ENCODE data around the gene APBA2. TPM values are rescaled to one million over a fixed set of nuclear protein-coding genes. Genes with fewer than 3 reads are reported as not detected.

The APBA2 gene
- total RNA-seq, 4 donors from 2014 or later: 7.2 to 33.8 (median 8.8) TPM

DNA sequence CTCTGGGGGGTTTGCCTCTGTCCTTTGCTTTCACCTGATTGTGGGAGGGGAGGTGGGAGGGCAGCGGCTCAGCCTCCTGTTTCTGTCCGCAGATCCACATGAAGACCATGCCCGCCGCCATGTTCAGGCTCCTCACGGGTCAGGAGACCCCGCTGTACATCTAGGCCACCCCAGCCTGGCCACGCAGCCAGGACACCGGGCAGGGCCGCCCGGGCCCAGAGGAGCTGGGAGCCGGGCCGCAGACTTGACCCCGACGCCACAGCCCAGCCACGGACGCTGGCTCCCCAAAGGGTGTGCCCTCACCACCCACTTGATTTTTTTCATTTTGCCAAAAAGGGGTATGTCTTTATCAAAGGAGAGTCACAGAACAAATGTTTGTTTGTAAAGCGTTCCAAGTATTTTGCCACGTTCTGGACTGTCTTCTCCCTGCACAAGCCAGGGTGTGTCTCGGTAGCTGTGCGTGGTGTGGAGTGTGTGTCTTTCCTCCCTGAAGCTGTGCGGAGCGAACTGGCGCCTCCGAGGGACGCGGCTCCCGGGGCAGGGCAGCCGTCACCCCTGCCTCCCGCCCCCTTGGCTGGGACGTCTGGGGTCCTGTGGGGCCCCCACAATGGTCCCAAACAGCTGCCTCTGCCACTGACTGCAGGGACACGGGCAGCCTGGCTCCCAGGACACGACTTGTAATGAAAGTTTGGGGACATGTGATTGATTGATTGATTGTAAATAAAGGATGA, 231.4 kb downstream of the APBA2 start:
- H3K27ac ChIP-seq: no peak overlapping the region
- H3K4me3 ChIP-seq: no peak overlapping the region
- no peaks in the 10 kb centered on the region for H3K27me3 ChIP-seq
- no peaks in the 10 kb centered on the region for H3K9me3 ChIP-seq
- no peaks in the 10 kb centered on the region for H3K36me3 ChIP-seq
- H3K4me1 ChIP-seq: no peaks in the 10 kb centered on the region
- no peak for TF ChIP-seq POLR2A (IDR thresholded peaks at IDR 0.05)
- TF ChIP-seq, protein P1, sequence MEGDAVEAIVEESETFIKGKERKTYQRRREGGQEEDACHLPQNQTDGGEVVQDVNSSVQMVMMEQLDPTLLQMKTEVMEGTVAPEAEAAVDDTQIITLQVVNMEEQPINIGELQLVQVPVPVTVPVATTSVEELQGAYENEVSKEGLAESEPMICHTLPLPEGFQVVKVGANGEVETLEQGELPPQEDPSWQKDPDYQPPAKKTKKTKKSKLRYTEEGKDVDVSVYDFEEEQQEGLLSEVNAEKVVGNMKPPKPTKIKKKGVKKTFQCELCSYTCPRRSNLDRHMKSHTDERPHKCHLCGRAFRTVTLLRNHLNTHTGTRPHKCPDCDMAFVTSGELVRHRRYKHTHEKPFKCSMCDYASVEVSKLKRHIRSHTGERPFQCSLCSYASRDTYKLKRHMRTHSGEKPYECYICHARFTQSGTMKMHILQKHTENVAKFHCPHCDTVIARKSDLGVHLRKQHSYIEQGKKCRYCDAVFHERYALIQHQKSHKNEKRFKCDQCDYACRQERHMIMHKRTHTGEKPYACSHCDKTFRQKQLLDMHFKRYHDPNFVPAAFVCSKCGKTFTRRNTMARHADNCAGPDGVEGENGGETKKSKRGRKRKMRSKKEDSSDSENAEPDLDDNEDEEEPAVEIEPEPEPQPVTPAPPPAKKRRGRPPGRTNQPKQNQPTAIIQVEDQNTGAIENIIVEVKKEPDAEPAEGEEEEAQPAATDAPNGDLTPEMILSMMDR (IDR thresholded peaks at IDR 0.05): no peak
- no peak for DNase-seq

DNA sequence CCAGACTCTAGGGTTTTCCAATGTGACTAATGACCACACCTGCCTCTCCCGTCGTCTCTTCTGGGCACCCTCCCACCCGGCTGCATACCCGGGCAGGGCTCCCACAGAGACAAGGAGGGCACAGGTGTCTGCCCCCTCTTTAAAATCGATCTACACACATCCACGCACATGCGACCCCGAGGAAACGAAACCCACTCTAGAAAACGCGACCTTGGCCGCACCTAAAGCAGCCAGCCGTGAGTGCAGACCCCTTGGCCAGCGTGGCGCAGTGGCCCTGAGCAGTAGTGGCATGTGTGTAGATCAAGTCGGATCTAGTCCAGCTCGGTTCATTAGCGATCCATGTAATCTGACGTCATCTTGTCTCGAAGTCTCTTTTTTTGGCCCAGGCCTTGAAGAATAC, 232.0 kb downstream of the APBA2 start:
- Histone ChIP-seq H3K4me3 (no peak overlapping the region), H3K36me3 (no peaks in the 10 kb centered on the region), H3K9me3 (no peaks in the 10 kb centered on the region), H3K4me1 (no peaks in the 10 kb centered on the region), H3K27ac (no peak overlapping the region), H3K27me3 (no peaks in the 10 kb centered on the region)
- DNase-seq: no peak
- no peak for TF ChIP-seq POLR2A (IDR thresholded peaks at IDR 0.05)
- TF ChIP-seq, protein P1 (IDR thresholded peaks at IDR 0.05): no peak

DNA sequence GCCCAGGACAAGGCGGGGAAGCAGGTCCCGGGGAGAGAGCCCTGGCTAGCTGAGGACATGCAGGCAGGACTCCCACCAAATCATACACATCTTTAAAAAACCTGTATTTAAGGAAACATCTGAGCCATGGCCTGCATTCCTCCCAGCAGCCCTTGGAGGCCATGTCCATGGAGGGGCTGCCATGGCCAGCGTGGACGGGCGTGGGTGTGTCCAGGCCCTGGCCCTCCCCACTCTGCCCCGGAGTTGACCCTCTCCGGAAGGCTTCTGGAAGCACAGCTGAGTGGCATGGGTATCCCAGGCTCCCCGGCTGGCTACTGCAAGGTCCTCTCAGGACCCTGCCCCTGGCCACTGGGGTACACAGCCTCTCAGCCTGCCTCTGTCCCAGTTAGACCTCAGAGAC, 234.1 kb downstream of the APBA2 start:
- H3K36me3 ChIP-seq: no peaks in the 10 kb centered on the region
- DNase-seq: no peak
- H3K9me3 ChIP-seq: no peaks in the 10 kb centered on the region
- H3K4me1 ChIP-seq: no peaks in the 10 kb centered on the region
- H3K27ac ChIP-seq: no peak overlapping the region
- H3K27me3 ChIP-seq: no peaks in the 10 kb centered on the region
- no peak for TF ChIP-seq POLR2A (IDR thresholded peaks at IDR 0.05)
- TF ChIP-seq, protein P1 (IDR thresholded peaks at IDR 0.05): no peak
- H3K4me3 ChIP-seq: no peak overlapping the region

DNA sequence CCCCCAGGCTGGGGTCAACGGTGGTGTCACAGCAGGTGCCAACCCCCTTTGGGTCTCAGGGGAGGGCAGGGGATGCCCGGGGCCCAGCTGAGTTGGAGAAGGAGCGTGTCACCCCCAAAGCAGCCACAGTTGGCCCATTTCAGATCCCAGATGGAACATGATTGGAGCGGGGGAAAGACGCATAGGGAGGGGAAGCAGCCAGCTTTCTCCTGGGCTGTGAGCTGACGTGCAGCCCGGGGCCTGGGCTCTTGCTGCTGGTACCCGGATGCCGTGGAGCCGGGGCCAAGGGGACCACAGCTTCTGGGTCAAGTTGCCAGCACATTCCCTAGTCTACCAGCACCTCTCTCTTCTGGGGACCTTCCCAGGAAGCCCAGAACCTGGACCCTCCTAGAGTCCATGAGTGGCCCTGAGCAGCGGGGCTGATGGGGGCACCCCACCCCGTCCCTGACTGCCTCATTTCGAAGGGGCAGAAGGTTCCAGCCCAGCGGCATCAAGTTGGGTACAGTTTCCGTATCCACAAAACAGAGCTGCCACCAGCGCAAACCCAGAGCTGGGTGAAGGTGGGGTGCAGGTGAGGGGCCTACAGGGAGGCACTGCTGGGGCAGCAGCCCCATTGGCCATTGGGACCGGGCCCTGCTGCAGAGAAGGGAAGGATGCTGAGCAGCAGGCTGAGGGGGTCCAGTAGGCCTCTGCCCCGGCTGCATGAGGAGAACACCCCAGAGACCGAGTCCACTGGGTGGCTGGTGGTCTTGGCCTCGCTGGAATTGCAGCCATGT, 235.0 kb downstream of the APBA2 start:
- no peak for DNase-seq
- H3K9me3 ChIP-seq: no peaks in the 10 kb centered on the region
- H3K4me1 ChIP-seq: no peaks in the 10 kb centered on the region
- no peaks in the 10 kb centered on the region for H3K36me3 ChIP-seq
- no peak overlapping the region for H3K27ac ChIP-seq
- no peak for TF ChIP-seq POLR2A (IDR thresholded peaks at IDR 0.05)
- TF ChIP-seq, protein P1 (IDR thresholded peaks at IDR 0.05): no peak
- H3K27me3 ChIP-seq: no peaks in the 10 kb centered on the region
- no peak overlapping the region for H3K4me3 ChIP-seq

DNA sequence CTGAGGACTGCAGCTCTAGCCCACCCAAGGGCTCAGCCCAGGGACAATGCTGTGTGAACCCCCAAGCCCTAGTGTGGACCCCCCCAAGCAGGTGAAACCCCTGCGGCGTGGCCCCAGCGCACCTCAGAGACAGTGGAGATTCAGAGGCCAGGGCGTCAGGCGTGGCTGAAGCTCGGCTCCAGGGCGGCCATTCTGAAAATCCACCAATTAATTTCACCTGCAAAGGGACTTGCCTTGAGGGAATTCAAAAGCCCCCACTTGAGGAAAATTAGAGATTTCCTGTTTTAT, 235.5 kb downstream of the APBA2 start:
- no peak overlapping the region for H3K4me3 ChIP-seq
- H3K27ac ChIP-seq: no peak overlapping the region
- H3K27me3 ChIP-seq: no peaks in the 10 kb centered on the region
- DNase-seq: no peak
- H3K36me3 ChIP-seq: no peaks in the 10 kb centered on the region
- no peaks in the 10 kb centered on the region for H3K9me3 ChIP-seq
- TF ChIP-seq POLR2A (IDR thresholded peaks at IDR 0.05): no peak
- TF ChIP-seq, protein P1 (IDR thresholded peaks at IDR 0.05): no peak
- H3K4me1 ChIP-seq: no peaks in the 10 kb centered on the region
